ENCODE measurements around the gene FBXO15.

DNA sequence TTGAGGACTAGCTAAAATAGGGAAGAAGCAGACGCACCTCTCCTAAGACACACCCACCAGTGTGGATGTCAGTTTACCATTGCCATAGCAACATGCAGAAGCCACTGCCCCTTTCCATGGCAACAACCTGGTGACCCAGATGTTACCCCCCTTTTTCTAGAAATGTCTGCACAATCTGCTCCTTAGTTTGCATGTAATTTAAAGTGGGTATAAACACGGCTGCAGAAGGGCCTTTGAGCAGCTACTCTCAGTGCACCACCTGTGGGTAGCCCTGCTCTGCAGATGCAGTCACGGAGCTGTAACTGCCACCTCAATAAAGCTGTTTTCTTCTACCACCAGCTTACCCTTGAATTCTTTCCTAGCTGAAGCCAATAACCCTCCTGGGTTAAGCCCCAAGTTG, 87.1 kb downstream of the FBXO15 start:
- TF ChIP-seq POLR2A (IDR thresholded peaks at IDR 0.05) (no peak), EP300 (IDR thresholded peaks at IDR 0.05) (no peak)
- TF ChIP-seq, protein P1, sequence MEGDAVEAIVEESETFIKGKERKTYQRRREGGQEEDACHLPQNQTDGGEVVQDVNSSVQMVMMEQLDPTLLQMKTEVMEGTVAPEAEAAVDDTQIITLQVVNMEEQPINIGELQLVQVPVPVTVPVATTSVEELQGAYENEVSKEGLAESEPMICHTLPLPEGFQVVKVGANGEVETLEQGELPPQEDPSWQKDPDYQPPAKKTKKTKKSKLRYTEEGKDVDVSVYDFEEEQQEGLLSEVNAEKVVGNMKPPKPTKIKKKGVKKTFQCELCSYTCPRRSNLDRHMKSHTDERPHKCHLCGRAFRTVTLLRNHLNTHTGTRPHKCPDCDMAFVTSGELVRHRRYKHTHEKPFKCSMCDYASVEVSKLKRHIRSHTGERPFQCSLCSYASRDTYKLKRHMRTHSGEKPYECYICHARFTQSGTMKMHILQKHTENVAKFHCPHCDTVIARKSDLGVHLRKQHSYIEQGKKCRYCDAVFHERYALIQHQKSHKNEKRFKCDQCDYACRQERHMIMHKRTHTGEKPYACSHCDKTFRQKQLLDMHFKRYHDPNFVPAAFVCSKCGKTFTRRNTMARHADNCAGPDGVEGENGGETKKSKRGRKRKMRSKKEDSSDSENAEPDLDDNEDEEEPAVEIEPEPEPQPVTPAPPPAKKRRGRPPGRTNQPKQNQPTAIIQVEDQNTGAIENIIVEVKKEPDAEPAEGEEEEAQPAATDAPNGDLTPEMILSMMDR (IDR thresholded peaks at IDR 0.05) = no peak
